HG03196 (cell line): ENCODE data around the gene ADA.

Experiments
- ATAC-seq: cut with Tn5 transposase; IDR thresholded peaks from one replicate; pipeline ENCODE4 v1.9.1; 2021; ENCODE audit not compliant: unreplicated experiment

Gene ADA

DNA sequence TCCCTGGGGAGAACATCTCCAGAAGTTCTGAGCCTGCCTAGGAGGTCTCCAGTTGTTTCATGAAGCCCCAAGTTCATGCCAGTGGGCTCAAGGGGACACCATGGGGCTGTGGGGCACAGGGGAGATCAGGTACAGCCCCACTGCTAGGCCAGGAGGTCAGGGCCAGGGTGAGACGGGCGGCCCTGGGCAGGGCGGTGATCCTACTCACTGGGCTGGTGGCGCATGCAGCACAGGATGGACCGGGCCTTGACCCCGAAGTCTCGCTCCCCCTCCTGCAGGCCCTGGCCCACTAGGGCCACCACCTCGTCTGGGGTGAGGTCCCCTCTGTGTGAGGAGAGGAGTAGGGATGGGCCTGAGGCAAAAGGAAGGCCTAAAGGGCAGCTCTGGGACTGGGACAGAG is 26.1 kb downstream of the ADA start:
- ATAC-seq = no peak

DNA sequence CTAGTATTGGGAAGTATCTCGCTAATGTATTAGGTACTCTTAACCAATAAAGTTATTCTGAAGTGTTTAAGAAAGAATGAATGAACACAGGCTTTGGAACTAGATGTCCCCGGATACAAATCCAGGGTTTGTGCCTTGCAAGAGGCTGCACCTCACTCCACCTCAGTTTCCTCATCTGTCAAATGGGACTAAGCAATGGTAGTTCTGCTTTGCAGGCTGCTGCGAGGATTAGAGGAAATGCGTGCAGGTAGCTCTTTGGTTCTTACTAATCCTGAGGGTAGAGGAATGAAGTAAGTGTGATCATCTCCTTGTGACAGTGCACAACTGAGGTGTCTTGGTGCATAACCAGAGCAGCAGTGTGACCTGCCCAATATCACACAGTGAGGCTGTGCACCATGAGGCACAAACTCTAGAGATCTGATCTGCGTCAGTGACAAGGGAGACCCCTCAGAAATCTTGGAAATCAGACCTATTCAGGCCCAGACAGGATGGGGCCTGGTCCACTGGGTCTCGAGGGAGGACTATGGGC is 26.7 kb downstream of the ADA start:
- ATAC-seq = no peak

DNA sequence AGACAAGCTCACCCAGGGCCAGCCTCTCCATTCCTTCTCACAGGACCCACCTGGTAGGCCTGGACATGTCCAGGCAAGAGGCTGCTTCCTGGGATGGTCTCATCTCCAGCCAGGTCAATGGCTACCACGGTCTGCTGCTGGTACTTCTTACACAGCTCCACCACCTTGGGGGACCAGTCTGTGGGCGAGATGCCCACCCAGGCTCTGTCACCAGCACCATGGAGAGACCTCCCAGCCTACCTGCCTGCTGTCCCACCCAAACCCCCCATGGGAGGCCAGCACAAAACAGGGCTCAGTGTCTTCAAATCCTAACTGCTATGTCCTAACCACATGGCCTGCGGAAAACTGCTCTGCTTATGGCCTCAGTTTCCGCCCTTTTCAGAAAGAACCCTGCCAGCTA is 27.3 kb downstream of the ADA start:
- ATAC-seq = no peak

DNA sequence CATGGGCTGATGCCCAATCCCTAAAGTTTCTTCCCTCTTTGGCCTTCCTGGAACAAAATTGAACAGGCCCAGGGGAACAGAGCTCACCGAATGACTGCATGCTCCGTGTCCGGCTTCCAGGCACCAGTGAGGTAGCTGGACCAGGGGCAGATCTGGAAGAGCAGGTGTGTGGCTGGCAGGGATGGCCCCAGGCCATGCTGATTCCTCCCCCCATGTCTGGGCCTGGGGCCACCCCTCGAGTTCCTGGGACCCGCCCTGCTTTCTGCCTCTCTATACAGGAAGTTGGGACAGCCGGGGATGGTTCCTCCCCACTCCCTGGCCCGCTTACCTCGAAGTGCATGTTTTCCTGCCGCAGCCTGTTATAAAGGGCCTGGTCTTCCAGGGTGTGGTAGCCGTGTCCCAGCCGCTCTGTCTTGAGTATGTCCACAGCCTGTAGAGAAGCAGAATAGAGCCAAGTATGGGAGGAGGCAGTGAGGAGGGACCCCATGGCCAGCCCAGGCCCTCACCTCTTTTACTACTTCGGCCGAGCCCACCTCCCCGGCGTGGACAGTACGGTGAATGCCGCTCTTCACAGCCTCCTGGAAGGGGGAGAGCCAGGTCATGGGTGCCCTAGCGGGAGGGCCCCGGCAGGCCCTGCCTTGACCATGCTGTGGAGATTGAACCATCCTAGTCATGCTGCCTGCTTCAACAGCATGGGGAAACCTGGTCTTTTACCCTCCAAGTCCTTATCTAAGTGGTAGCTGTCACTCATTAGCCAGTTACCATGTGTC is 28.8 kb downstream of the ADA start:
- no peak for ATAC-seq

DNA sequence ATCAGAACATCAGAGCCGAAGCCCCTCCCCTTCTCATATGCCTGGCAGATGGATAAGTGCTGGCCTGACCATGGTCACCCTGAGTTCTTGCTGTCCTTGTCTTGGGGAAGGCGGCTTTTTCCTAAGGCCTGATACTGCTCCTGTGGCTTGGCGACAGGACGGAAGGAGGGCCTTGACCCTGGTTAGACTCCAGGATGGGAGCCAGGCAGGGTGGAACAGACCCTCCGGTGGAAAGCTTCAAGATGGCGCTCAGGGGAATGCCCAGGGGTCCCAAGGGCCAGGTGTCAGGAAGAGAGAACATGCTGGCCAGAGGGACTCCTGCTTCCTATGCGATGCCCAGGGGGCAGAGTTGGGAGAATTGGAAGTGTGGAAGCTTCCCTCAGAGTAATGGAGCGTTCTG is 29.6 kb downstream of the ADA start:
- no peak for ATAC-seq

DNA sequence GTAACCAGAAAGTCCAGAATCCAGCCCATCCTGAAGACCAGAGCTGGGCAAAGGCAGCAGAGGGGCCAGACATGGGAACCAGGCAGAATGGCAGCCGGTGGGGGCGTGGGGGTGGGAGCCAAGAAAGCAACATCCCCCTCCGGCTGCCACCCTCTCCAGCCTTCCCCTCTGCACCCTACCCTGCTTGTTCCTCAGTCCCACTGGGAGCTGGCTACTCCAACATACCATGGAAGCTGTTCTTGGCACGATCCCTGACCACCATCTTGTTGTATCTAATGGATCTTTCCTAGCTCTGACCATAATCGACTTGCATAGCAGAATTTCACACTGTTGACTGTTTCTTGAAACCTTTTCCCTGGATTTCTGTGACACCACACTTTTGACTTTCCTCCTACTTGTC is 30.2 kb downstream of the ADA start:
- ATAC-seq = no peak

DNA sequence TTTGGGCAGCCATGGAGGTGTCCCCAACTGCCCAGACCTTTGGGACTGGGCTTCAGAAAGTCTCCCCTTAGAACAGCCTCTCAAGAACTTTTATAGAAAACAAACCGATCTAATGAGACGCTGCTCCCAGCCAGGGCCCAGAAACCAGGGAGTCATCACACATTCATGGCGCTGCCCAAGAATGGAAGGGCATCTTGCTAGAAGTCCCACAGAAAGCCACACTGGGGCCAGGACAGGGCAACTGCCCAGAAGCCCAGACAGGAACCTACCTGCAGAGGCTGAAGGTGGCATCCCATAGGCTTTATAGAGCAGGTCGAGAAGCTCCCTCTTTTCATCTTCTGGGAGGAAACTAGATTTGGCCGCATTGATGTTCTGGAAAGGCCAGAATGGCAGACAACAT is 31.5 kb downstream of the ADA start:
- ATAC-seq = no peak

DNA sequence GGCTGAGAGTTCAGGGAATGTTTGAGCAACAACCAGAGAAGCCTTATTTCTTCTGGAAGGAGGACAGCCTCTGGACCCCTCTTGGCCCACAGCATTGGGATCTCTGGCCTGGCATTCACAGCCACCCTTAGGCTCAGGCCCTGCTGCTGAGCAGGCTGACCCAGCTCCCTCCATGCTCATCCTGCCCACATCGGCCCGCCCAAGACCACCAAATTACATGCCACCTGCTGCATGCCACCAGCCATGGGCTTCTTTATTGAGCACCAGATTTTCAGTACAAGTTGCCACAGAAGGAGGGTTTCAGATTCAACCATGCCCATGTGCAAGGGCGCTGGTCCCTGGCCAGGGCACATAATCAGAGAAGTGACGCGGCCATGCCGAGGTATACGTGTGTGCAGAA is 32.2 kb downstream of the ADA start:
- ATAC-seq = no peak

DNA sequence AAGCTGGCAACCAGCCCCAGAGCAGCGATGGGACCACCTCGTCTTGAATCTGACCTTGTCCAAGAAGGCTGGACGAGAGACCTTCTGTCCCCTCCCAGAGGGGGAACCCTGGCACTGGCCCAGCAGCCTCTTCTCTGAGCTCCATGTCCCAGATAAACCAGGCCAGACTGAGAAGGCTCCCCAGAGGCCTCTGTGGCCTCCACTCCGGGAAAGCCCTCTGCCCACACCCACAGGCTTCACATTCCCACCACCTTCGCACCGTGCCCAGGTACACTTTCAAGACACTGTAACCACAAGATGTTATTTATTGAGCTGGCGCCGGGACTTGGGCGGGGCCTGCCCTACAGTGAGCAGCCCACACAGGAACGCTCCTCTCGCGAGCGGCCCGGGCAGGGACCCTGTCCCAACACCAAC is 33.2 kb downstream of the ADA start:
- ATAC-seq = no peak

DNA sequence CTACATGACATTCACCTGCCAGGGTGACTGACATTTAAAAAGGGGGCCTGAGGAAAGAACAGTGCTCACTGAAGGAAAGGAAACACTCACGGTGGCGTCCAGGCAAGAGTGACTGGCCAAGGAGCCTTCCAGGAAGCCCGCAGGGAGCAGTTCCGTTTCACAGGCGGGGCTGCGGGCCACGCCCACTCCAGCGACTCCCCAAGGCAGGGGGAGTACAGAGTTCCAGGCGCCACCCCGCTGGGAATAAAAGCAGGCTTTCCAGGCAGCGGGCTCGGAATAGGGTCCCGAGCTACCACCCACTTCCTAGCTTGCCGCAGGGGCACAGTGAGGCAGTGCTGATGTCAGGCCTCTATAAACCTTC is 34.9 kb downstream of the ADA start:
- no peak for ATAC-seq

DNA sequence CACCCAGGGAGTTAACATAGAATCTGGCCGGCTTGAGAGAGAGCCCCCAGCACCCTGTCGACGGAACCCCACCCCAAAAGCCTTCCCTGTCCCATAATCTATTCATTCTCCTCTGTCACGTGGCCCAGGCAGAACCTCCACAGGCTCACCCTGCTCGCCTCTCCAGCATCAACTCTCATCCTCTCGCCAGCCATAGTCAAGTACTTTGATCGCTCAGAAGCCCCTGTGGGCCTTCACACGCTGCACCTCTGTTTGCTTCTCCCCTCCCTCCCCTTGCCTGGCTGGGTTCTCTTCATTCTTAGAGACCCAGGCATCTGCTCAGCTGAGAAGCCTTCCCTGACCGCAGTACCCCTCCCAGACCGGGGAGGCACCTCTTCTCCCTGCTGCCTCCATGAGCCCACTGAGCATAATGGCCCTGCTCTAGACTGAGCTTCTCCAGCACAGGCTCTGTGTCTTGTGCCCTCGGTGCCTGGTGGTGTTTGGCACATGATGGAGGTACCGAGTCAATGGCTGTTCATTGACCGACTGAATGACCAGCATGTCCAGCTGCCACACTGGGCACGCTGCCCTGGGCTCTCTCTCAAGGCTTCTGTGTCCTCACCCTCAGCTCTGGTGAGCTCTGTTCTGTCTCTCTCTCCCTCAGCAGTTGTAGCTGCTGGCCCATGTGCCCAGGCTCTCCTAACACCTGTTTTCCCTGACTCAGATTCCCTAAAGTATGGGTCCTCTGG is 35.5 kb downstream of the ADA start:
- no peak for ATAC-seq

DNA sequence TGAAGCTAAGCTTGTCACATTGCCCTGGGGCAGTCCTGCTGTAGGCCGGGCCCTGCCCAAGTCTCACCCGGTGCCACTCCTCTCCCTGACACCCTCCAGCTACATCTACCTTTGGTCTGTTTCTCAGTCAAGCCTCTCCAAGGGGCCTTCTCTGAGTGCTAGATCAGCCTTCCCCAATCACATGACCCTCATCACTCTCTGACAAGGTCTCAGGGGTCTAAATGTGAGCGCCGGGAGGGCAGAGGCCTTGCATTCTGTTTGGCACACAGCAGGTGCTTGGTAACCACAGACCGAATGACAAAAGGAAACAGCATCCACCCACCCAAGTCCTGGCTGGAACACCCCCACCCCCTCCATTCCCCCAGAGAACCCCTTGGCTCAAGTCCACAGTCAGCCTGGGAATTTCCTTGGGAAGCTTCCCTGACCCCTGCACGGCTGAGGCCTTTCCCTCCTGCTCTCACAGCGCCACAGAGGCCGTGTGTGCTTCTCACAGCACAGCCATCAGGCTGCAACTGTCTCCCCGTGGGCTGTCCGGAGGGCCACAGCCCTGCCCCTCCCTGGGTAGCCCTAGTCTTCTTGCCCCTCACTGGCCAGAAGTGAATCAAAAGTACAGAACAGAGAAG is 36.2 kb downstream of the ADA start:
- no peak for ATAC-seq

DNA sequence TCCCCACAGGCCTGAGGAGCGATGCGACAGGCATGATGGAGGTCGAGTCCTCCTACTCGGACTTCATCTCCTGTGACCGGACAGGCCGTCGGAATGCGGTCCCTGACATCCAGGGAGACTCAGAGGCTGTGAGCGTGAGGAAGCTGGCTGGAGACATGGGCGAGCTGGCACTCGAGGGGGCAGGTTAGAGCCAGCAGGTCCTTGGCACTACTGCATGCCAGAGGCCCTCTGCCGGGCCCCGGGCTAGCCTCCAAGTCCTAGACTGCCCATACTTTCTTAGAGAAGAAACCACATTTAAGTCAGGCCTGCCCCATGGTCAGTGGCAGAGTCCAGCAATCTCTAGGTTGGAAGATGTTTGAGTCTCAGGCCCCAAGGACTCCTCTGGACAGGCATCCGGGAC is 37.0 kb downstream of the ADA start:
- no peak for ATAC-seq

DNA sequence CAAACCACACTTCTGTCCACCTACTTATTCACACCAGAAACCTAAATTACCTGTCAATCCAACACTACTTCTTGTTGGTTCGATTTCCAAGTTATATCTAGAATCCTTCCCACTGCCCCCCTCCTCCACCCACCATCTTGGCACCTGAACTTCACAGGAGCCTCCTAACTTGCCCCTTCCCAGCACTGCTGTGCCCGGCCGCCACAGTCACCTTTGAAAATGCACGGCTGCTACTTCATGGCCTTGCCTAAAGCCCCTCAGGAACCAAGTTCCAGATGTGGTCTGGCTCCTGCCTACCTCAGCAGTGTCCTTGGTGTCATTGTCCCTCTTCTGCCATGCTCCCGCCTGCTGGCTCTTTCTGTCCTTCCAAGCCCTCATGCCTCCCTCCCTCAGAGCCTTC is 37.9 kb downstream of the ADA start:
- ATAC-seq = no peak

DNA sequence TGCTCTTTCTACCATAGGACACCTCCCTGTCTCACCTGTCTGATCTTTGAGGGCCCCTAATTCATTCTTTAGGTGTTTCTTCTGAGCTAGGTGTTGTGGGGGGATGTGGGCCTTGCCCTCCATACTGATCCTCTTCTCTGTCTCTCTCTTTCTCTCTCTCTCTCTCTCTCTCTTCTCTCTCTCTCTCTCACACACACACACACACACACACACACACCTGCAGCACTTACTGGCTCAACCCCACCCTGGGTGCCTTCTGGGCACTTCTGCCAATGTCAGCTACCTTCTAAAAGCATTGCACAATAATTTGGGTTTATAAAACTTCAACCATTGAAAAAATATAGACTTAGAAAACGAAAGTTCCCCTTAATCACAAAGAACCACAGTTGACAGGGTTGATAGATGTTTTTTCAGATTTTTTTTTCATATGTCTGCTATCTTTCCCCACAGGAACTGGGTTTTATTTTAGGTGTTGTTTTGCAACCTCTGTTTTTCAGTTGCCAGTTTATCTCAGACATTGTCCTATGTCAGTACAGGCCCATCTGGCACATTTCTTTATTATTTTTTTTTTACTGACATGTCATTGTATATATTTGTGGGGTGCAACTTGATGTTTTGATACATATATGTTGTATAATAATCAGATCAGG is 41.1 kb downstream of the ADA start:
- no peak for ATAC-seq

DNA sequence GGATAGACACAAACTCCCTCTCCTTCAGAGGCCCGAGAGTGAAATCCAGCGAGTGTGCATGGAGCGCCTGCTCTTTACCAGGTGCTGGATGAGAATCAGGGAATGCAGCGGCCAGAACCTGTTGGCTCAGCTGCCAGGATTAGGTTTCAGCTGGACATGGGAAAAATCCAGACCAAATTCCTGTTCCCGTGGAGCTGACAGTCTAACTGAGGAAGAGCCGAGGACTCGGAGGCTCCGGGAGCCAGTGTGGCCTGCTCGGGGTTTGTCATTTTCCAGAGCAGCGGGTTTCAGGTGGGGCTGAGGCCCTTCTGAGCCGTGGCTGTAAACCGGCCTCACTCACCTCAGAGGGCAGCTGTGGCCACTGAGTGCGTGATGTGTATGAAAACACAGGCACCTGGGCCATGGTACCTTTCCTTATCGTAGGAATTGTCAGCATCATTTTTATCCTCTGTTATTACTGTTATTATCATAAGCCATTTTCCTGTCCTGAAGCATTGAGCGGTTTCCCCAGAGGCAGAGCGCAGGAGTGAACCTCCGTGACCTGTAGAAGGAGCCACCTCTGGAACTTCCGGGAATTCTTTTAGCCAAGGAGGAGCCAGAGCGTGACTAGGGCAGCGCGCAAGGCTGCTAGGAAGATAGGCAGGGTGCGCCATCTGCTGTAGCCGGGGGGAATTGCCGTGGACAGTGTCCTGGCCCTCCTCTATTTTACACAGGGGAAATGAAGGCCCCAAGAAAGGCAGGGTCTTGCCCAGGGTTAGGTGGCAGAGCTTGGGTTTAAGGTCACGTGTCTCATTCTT is 41.8 kb downstream of the ADA start:
- peak; percentile 85 for ATAC-seq

DNA sequence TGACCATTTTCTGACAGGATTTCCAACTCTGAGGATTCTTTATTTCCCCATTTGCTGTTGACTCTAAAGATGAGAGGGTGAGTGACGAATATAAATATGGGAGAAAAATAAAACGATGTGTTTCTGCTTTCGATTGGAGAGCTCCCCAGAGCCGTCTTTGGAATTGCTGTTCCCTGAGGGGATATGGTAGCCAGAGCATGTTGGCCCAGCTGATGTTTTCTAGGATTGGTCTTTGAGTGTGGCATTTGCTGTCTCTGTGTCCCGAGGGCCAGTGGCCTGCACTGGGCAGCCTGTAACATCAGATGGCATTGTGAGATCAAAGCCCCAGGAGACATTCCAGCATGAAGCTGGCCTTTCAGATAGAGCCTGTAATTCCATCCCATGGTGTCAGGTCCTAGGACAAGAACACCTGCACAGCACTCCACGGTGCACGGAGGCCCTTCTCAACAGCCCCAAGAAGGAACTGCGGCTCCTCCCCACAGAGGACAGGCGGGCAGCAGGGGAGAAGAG is 42.4 kb downstream of the ADA start:
- no peak for ATAC-seq

DNA sequence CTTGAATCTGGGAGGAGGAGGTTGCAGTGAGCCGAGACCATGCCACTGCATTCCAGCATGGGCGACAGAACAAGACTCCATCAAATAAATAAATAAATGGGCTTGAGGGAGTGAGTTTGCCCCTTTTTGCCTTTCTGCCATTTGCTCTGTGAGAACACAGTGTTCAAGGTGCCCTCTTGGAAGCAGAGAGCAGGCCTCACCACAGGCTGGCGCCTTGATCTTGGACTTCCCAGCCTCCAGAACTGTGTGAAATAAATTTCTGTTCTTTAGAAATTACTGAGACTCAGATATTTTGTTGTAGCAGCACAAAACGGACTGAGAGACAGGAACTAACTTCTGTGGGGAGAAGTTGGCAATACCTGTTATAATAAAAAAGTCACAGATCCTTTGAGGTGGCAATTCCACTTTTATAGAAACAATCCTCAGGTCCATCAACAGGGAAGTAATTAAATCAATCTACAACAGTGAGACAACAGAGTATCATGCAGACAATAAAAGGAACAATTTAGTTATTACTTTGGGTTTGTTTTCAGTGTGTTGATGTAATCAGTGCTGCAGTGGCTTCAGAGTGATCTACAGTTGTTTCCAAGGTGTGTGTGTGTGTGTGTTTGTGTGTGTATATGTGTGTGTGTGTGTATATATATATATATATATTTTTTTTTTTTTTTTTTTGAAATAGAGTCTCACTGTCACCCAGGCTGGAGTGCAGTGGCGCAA is 44.6 kb downstream of the ADA start:
- ATAC-seq = no peak

DNA sequence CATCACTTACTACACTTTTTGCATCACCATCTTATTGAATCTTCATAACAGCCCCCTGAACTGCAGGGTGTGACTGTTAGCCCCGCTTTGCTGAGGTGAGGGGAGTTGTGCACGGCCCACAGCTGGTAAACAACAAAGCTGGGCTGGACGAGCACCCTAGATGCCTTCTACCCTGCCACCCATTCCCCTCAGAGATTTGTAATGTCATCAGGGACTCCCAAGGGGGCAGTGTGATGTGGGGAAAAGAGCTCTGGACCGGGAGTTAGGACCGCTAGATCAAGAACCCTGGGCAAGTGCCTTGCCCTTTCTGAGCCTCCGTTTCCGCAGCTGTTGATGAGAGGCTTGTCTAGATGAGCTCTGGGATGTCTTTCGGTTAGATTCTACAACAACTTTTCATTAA is 48.2 kb downstream of the ADA start:
- ATAC-seq = no peak

DNA sequence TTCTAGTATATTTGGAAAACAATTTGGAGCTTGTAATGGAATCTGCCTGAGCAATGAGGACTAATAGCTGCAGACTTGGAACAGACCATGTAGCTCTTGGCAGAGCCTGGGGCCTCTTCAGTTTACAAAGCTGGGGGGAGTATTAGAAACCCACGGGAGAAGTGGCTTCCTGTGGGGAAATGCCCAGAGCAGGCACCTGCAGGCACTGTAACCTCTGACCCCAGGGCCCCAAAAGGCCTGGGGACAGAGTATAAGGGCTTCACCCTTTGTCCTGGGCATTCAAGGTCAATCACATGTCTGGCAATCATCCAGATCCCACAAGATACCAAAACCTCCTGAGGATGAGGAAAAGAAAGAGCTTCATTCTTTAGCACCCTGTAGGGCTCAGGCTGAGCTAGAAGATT is 49.7 kb downstream of the ADA start:
- no peak for ATAC-seq
